Gastroesophageal sphincter (tissue), 4 donors: ENCODE results near the gene OLFM3. TPM values are rescaled to one million over a fixed set of nuclear protein-coding genes. Genes with fewer than 3 reads are reported as not detected.
A peak's percentile ranks its signal among the peaks of the same experiment; 100 is the strongest.

Experiments used
- ATAC-seq: fragments of 150-250 bp; one replicate; pipeline ENCODE4 v1.9.1; 2016; ENCODE audit warnings: mild to moderate bottlenecking, moderate library complexity
- H3K27ac ChIP-seq, 4 donors: fragments of 200-600 bp; sonication (generic) in 3 of 4; 1 replicate in 3 of 4; 2 replicates in 1 of 4; pipeline ENCODE4 v1.5.1; 2016 to 2019
- H3K27me3 ChIP-seq: fragments of 200-600 bp; sonication (generic); one replicate; pipeline ENCODE4 v1.5.1; 2019
- H3K36me3 ChIP-seq, 2 donors: fragments of 200-600 bp; sonication (generic); one replicate each; pipeline ENCODE4 v1.5.1; 2019; ENCODE audit warnings: control low read depth in 1 of 2
- H3K4me1 ChIP-seq, 3 donors: fragments of 200-600 bp; sonication (generic); 1 replicate in 2 of 3; 2 replicates in 1 of 3; pipeline ENCODE4 v1.5.1; 2016 to 2019; ENCODE audit warnings: control low read depth in 2 of 3
- H3K4me3 ChIP-seq, 2 donors: fragments of 200-600 bp; sonication (generic); one replicate each; pipeline ENCODE4 v1.5.1; 2019; ENCODE audit warnings: mild to moderate bottlenecking in 1 of 2, moderate library complexity in 1 of 2
- H3K9me3 ChIP-seq, 3 donors: fragments of 200-600 bp; sonication (generic); one replicate each; pipeline ENCODE4 v1.5.1; 2017 to 2019; ENCODE audit warnings: control low read depth in 2 of 3
- CTCF ChIP-seq, 4 experiments: fragments of 200-600 bp in 2 of 4; fragments of 450-650 bp in 2 of 4; sonication (generic) in 1 of 4; IDR thresholded peaks; one replicate each; pipeline ENCODE4 v1.5.1; 2017 to 2019; ENCODE audit warnings: antibody characterized with exemption in 4 of 4, mild to moderate bottlenecking in 2 of 4, moderate library complexity in 2 of 4
- EP300 ChIP-seq: sonication (generic); formaldehyde crosslinking; IDR thresholded peaks from one replicate; pipeline ENCODE4 v1.6.1; 2017; ENCODE audit warnings: antibody characterized with exemption, mild to moderate bottlenecking
- POLR2A ChIP-seq, 2 donors: fragments of 450-650 bp; IDR thresholded peaks; one replicate each; pipeline ENCODE4 v1.6.1; 2017; ENCODE audit warnings: antibody characterized with exemption in 2 of 2, mild to moderate bottlenecking in 2 of 2, moderate library complexity in 1 of 2
- POLR2AphosphoS5 ChIP-seq: sonication (generic); formaldehyde crosslinking; IDR thresholded peaks from one replicate; pipeline ENCODE4 v1.6.1; 2017; ENCODE audit warnings: antibody characterized with exemption
- WGBS, 2 donors: methylation state at CpG; one replicate each; pipeline ENCODE4 v1.1.5; 2018; ENCODE audit warnings: low coverage in 1 of 2; 5-methylcytosine and 5-hydroxymethylcytosine counted together
- total RNA-seq, 4 donors: library from RNA; depleted of rRNA; stranded (reverse); fragments of >200 nt; gene quantifications; one replicate each; pipeline ENCODE4 v1.1.0, GENCODE V29; 2016

Gene OLFM3
- total RNA-seq, 4 donors from 2014 or later = 0.13 to 0.47 (median 0.37) TPM

DNA sequence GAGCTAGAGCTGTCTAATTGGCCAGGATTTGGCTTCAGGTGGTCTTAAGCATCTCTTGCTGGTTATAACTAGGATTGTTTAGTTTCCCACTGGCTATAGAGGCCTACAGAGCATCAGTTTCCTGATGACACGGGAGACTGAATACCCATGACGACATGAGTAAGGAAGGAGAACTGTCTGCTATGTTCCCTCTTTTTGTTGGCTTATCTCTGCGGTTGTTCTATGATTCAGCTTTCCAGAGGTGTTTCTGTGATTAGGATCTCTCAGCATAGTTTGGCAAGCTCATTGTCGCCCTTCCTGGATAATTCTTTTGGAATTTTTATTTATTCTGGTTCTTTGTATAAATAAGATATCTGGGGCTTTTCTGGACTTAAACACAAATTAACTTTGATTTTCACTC lies 163.4 kb downstream of the OLFM3 start:
- no peak for TF ChIP-seq CTCF (IDR thresholded peaks at IDR 0.05)
- no peak for TF ChIP-seq POLR2AphosphoS5
- no peak for TF ChIP-seq EP300
- no peak for TF ChIP-seq POLR2A (IDR thresholded peaks at IDR 0.05)
- Histone ChIP-seq H3K4me3 (no peak overlapping the region), H3K9me3 (no peaks in the 10 kb centered on the region), H3K27me3 (no peaks in the 10 kb centered on the region), H3K36me3 (no peaks in the 10 kb centered on the region), H3K27ac (no peak overlapping the region), H3K4me1 (no peaks in the 10 kb centered on the region)
- WGBS, 2 donors = 63 to 67% methylated on average over 4 of the region's 4 CpGs
- ATAC-seq = no peak

DNA sequence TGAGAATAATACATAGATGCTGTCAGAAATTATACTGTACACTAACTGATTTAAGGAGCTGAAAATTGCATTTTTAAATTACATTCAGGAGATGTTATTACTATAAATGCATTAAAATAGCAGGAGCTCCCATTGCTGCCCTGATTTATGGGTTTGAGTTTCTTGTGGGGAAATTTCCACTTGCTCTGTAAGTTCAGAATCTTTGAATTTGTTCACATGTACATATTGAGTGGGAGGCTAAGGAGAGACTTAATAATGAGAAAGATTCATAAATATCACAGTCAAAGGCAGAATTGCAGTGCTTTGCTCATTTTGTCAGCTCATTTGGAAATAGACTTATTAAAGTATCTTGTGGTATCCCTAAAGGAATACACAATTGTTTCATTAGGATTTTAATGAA lies 170.3 kb downstream of the OLFM3 start:
- TF ChIP-seq EP300 (no peak), CTCF (IDR thresholded peaks at IDR 0.05) (no peak), POLR2AphosphoS5 (no peak), POLR2A (IDR thresholded peaks at IDR 0.05) (no peak)
- ATAC-seq = no peak
- Histone ChIP-seq H3K27me3 (no peaks in the 10 kb centered on the region), H3K36me3 (no peaks in the 10 kb centered on the region), H3K27ac (no peak overlapping the region), H3K4me1 (no peaks in the 10 kb centered on the region), H3K4me3 (no peak overlapping the region), H3K9me3 (no peaks in the 10 kb centered on the region)

DNA sequence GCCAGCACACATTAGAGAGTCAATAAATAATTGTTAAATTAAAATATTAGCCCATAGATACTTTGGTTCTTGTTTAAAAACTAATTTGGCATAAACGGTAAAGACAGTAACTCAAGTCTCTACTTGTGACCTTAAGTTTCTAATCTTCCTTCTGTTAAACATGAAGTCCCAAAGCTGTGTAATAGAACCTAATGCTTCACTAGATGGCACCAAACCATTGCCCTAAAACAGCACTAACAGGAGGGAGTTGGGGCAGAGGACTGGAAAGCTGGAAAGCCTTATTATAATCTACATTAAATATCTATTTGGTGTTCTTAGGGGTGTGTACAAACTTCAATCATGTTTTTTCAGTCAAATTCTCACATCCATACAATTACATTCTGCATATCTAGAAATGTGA lies 176.7 kb downstream of the OLFM3 start:
- no peaks in the 10 kb centered on the region for H3K9me3 ChIP-seq
- H3K36me3 ChIP-seq = no peaks in the 10 kb centered on the region
- H3K27me3 ChIP-seq = no peaks in the 10 kb centered on the region
- no peak for ATAC-seq
- no peak overlapping the region for H3K27ac ChIP-seq
- WGBS, 2 donors = 7 to 56% methylated on average over 1 of the region's 1 CpG
- no peak overlapping the region for H3K4me3 ChIP-seq
- no peak for TF ChIP-seq POLR2AphosphoS5
- peak in 1 of 4 experiments; percentile 11 for TF ChIP-seq CTCF (IDR thresholded peaks at IDR 0.05)
- no peaks in the 10 kb centered on the region for H3K4me1 ChIP-seq

- no peaks in the 10 kb centered on the region for H3K36me3 ChIP-seq
- H3K4me1 ChIP-seq = no peaks in the 10 kb centered on the region
- TF ChIP-seq EP300 (no peak), CTCF (IDR thresholded peaks at IDR 0.05) (no peak), POLR2AphosphoS5 (no peak), POLR2A (IDR thresholded peaks at IDR 0.05) (no peak)
- ATAC-seq = no peak
- H3K27me3 ChIP-seq = no peaks in the 10 kb centered on the region
- H3K27ac ChIP-seq = no peak overlapping the region
- no peaks in the 10 kb centered on the region for H3K9me3 ChIP-seq
- no peak overlapping the region for H3K4me3 ChIP-seq
- WGBS, 2 donors = 56 to 63% methylated on average over 1 of the region's 1 CpG
Measured at GRCh38 chr1:101816262-101816661, 180.5 kb downstream of the OLFM3 start.

DNA sequence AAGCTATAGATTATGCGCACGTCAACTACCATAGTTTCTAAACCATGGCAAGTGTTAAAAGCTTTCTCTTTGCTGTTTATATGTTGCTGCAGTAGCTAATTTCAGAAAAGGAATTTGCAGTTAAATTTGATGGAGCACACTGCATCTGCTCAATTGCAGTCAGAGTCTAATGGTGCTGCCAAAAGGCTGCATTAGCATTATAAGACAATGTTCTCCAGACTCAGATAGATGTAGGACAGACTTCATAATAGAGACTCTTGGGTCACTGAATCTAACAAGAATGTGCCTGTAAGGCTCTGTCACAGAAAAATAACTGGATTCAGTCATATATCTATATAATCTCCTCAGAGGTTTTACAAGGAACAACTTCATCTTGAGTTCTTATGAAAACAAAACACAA lies 198.3 kb downstream of the OLFM3 start:
- Histone ChIP-seq H3K27me3 (no peaks in the 10 kb centered on the region), H3K27ac (no peak overlapping the region), H3K36me3 (no peaks in the 10 kb centered on the region), H3K4me1 (no peaks in the 10 kb centered on the region), H3K4me3 (no peak overlapping the region), H3K9me3 (no peaks in the 10 kb centered on the region)
- 53 to 80% methylated on average over 2 of the region's 2 CpGs for WGBS, 2 donors
- TF ChIP-seq EP300 (no peak), POLR2AphosphoS5 (no peak), CTCF (IDR thresholded peaks at IDR 0.05) (no peak), POLR2A (IDR thresholded peaks at IDR 0.05) (no peak)
- ATAC-seq = no peak
